ENCODE measurements around the gene PRKG1.

- TF ChIP-seq, protein P1, sequence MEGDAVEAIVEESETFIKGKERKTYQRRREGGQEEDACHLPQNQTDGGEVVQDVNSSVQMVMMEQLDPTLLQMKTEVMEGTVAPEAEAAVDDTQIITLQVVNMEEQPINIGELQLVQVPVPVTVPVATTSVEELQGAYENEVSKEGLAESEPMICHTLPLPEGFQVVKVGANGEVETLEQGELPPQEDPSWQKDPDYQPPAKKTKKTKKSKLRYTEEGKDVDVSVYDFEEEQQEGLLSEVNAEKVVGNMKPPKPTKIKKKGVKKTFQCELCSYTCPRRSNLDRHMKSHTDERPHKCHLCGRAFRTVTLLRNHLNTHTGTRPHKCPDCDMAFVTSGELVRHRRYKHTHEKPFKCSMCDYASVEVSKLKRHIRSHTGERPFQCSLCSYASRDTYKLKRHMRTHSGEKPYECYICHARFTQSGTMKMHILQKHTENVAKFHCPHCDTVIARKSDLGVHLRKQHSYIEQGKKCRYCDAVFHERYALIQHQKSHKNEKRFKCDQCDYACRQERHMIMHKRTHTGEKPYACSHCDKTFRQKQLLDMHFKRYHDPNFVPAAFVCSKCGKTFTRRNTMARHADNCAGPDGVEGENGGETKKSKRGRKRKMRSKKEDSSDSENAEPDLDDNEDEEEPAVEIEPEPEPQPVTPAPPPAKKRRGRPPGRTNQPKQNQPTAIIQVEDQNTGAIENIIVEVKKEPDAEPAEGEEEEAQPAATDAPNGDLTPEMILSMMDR (IDR thresholded peaks at IDR 0.05): no peak
- TF ChIP-seq ETV6 (CRISPR knock-in tag; IDR thresholded peaks at IDR 0.05) (no peak), USF1 (CRISPR knock-in tag; IDR thresholded peaks at IDR 0.05) (no peak), CREM (CRISPR knock-in tag; IDR thresholded peaks at IDR 0.05) (no peak), ESRRA (CRISPR knock-in tag; IDR thresholded peaks at IDR 0.05; ENCODE audit: borderline replicate concordance) (no peak), TEAD4 (CRISPR knock-in tag; IDR thresholded peaks at IDR 0.05) (no peak)
- TF ChIP-seq, protein P2, sequence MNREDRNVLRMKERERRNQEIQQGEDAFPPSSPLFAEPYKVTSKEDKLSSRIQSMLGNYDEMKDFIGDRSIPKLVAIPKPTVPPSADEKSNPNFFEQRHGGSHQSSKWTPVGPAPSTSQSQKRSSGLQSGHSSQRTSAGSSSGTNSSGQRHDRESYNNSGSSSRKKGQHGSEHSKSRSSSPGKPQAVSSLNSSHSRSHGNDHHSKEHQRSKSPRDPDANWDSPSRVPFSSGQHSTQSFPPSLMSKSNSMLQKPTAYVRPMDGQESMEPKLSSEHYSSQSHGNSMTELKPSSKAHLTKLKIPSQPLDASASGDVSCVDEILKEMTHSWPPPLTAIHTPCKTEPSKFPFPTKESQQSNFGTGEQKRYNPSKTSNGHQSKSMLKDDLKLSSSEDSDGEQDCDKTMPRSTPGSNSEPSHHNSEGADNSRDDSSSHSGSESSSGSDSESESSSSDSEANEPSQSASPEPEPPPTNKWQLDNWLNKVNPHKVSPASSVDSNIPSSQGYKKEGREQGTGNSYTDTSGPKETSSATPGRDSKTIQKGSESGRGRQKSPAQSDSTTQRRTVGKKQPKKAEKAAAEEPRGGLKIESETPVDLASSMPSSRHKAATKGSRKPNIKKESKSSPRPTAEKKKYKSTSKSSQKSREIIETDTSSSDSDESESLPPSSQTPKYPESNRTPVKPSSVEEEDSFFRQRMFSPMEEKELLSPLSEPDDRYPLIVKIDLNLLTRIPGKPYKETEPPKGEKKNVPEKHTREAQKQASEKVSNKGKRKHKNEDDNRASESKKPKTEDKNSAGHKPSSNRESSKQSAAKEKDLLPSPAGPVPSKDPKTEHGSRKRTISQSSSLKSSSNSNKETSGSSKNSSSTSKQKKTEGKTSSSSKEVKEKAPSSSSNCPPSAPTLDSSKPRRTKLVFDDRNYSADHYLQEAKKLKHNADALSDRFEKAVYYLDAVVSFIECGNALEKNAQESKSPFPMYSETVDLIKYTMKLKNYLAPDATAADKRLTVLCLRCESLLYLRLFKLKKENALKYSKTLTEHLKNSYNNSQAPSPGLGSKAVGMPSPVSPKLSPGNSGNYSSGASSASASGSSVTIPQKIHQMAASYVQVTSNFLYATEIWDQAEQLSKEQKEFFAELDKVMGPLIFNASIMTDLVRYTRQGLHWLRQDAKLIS (CRISPR knock-in tag; IDR thresholded peaks at IDR 0.05; ENCODE audit: borderline replicate concordance): no peak
- TF ChIP-seq, protein P3, sequence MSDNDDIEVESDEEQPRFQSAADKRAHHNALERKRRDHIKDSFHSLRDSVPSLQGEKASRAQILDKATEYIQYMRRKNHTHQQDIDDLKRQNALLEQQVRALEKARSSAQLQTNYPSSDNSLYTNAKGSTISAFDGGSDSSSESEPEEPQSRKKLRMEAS (CRISPR knock-in tag; IDR thresholded peaks at IDR 0.05): no peak
These were observed 1248.0 kb downstream of the PRKG1 start for GRCh38 chr10:52322323-52322722.

All from WTC11 (cell line).